GM23338 (cell line): ENCODE data around the gene STX1B.

Source experiments
- CREB1 ChIP-seq: fragments of 250-450 bp; sonication (Bioruptor Pico); IDR thresholded peaks from 2 replicates; pipeline ENCODE4 v1.5.0; 2020; ENCODE audit warnings: low read depth, mild to moderate bottlenecking, moderate library complexity
- CTCF ChIP-seq, 2 experiments: fragments of 200-600 bp in 1 of 2; sonication (generic) in 1 of 2; conservative IDR thresholded peaks; 2 replicates each; pipeline versions ENCODE4 v1.5.1 to v1.6.1; 2016 to 2017; ENCODE audit warnings: antibody characterized with exemption in 2 of 2, low read depth in 2 of 2, mild to moderate bottlenecking in 2 of 2, moderate library complexity in 1 of 2
- ETS1 ChIP-seq: IDR thresholded peaks from 2 replicates; pipeline ENCODE4 v1.6.1; 2016; ENCODE audit warnings: antibody characterized with exemption
- EZH2 ChIP-seq: fragments of 200-600 bp; sonication (generic); IDR thresholded peaks from one replicate; pipeline ENCODE4 v1.8.0; 2017; ENCODE audit warnings: antibody characterized with exemption, mild to moderate bottlenecking, low read depth; ENCODE audit not compliant: unreplicated experiment
- JUNB ChIP-seq: IDR thresholded peaks from one replicate; pipeline ENCODE4 v1.6.1; 2016; ENCODE audit warnings: antibody characterized with exemption; ENCODE audit not compliant: unreplicated experiment
- POLR2AphosphoS5 ChIP-seq: IDR thresholded peaks from 2 replicates; pipeline ENCODE4 v1.6.1; 2016; ENCODE audit warnings: antibody characterized with exemption, low read depth
- REST ChIP-seq: IDR thresholded peaks from one replicate; pipeline ENCODE4 v1.6.1; 2018; ENCODE audit warnings: antibody characterized with exemption; ENCODE audit not compliant: unreplicated experiment
- ZNF114 ChIP-seq: fragments of 250-450 bp; sonication (Bioruptor Pico); IDR thresholded peaks from 2 replicates; pipeline ENCODE4 v1.5.0; 2020; ENCODE audit warnings: mild to moderate bottlenecking, moderate library complexity

GRCh38 chr16:30974348-30974747, 36.1 kb downstream of the STX1B start:
- no peak for TF ChIP-seq CTCF (conservative IDR thresholded peaks at IDR 0.05; ENCODE audit: low read depth in 2 of 2)
- no peak for TF ChIP-seq POLR2AphosphoS5
- TF ChIP-seq JUNB = no peak
- no peak for TF ChIP-seq CREB1
- TF ChIP-seq EZH2 = no peak
- no peak for TF ChIP-seq ZNF114 (CRISPR knock-in tag)
- no peak for TF ChIP-seq ETS1
- no peak for TF ChIP-seq REST
